ENCODE results near the gene MEF2A.

GRCh38 chr15:99709243-99709986 lies 143.6 kb downstream of the MEF2A start:
- no peak for TF ChIP-seq ZNF274 (IDR thresholded peaks at IDR 0.05; ENCODE audit: low read depth, low read length)
- TF ChIP-seq YY1 (IDR thresholded peaks at IDR 0.05; ENCODE audit: insufficient read depth, insufficient read length): no peak
- TF ChIP-seq SUZ12 (IDR thresholded peaks at IDR 0.05; ENCODE audit: extremely low read depth, insufficient read depth, insufficient read length): no peak

All from NT2/D1 (cell line).